Measurements from ENCODE around the gene ERCC1.

ERCC1 gene

GRCh38 chr19:45376045-45376724 lies 47.5 kb downstream of the ERCC1 start:
- no peaks in the 10 kb centered on the region for H3K36me3 ChIP-seq (ENCODE audit: insufficient read depth, low read length)
- H3K4me1 ChIP-seq (ENCODE audit: insufficient read depth, low read length) = peaks cover 3% of the 10 kb centered on the region
- no peaks in the 10 kb centered on the region for H3K27me3 ChIP-seq (ENCODE audit: insufficient read depth, low read length)
- H2AFZ ChIP-seq (ENCODE audit: low read depth, low read length) = no peak overlapping the region
- no peak overlapping the region for H3K4me3 ChIP-seq (ENCODE audit: low read length)
- no peaks in the 10 kb centered on the region for H3K9me3 ChIP-seq (ENCODE audit: low read length)

GRCh38 chr19:45370410-45371204 lies 53.1 kb downstream of the ERCC1 start, which contains the start of gene ERCC2:
Gene ERCC2, minus strand, starts transcription at chr19:45370573. Its CDS starts 33 bp downstream, at chr19:45370540.
- Histone ChIP-seq H3K36me3 (ENCODE audit: insufficient read depth, low read length) (peaks cover 3% of the 10 kb centered on the region), H3K27me3 (ENCODE audit: insufficient read depth, low read length) (no peaks in the 10 kb centered on the region), H3K4me3 (ENCODE audit: low read length) (peak within 1 kb of the TSS; percentile 87), H2AFZ (ENCODE audit: low read depth, low read length) (peak within 1 kb of the TSS; percentile 59), H3K9me3 (ENCODE audit: low read length) (no peaks in the 10 kb centered on the region), H3K4me1 (ENCODE audit: insufficient read depth, low read length) (no peaks in the 10 kb centered on the region)

GRCh38 chr19:45368737-45369340 lies 54.9 kb downstream of the ERCC1 start:
- Histone ChIP-seq H3K27me3 (ENCODE audit: insufficient read depth, low read length) (no peaks in the 10 kb centered on the region), H3K36me3 (ENCODE audit: insufficient read depth, low read length) (peaks cover 11% of the 10 kb centered on the region), H2AFZ (ENCODE audit: low read depth, low read length) (no peak overlapping the region), H3K4me1 (ENCODE audit: insufficient read depth, low read length) (no peaks in the 10 kb centered on the region), H3K9me3 (ENCODE audit: low read length) (no peaks in the 10 kb centered on the region), H3K4me3 (ENCODE audit: low read length) (no peak overlapping the region)

- H2AFZ ChIP-seq (ENCODE audit: low read depth, low read length) = no peak overlapping the region
- peaks cover 16% of the 10 kb centered on the region for H3K36me3 ChIP-seq (ENCODE audit: insufficient read depth, low read length)
- no peaks in the 10 kb centered on the region for H3K9me3 ChIP-seq (ENCODE audit: low read length)
- no peaks in the 10 kb centered on the region for H3K4me1 ChIP-seq (ENCODE audit: insufficient read depth, low read length)
- no peaks in the 10 kb centered on the region for H3K27me3 ChIP-seq (ENCODE audit: insufficient read depth, low read length)
- H3K4me3 ChIP-seq (ENCODE audit: low read length) = no peak overlapping the region
Measured at GRCh38 chr19:45368127-45368526, 55.6 kb downstream of the ERCC1 start.

GRCh38 chr19:45364696-45365095 lies 59.0 kb downstream of the ERCC1 start:
- H3K9me3 ChIP-seq (ENCODE audit: low read length) = no peaks in the 10 kb centered on the region
- H2AFZ ChIP-seq (ENCODE audit: low read depth, low read length) = no peak overlapping the region
- no peaks in the 10 kb centered on the region for H3K4me1 ChIP-seq (ENCODE audit: insufficient read depth, low read length)
- H3K27me3 ChIP-seq (ENCODE audit: insufficient read depth, low read length) = no peaks in the 10 kb centered on the region
- H3K36me3 ChIP-seq (ENCODE audit: insufficient read depth, low read length) = peaks cover 36% of the 10 kb centered on the region
- no peak overlapping the region for H3K4me3 ChIP-seq (ENCODE audit: low read length)

- H3K4me3 ChIP-seq (ENCODE audit: low read length) = no peak overlapping the region
- H3K36me3 ChIP-seq (ENCODE audit: insufficient read depth, low read length) = peaks cover 42% of the 10 kb centered on the region
- H3K27me3 ChIP-seq (ENCODE audit: insufficient read depth, low read length) = no peaks in the 10 kb centered on the region
- no peak overlapping the region for H2AFZ ChIP-seq (ENCODE audit: low read depth, low read length)
- no peaks in the 10 kb centered on the region for H3K9me3 ChIP-seq (ENCODE audit: low read length)
- H3K4me1 ChIP-seq (ENCODE audit: insufficient read depth, low read length) = no peaks in the 10 kb centered on the region
Measured at GRCh38 chr19:45363861-45364459, 59.8 kb downstream of the ERCC1 start.

GRCh38 chr19:45362291-45362690 lies 61.4 kb downstream of the ERCC1 start:
- no peaks in the 10 kb centered on the region for H3K27me3 ChIP-seq (ENCODE audit: insufficient read depth, low read length)
- no peak overlapping the region for H2AFZ ChIP-seq (ENCODE audit: low read depth, low read length)
- no peaks in the 10 kb centered on the region for H3K9me3 ChIP-seq (ENCODE audit: low read length)
- H3K4me1 ChIP-seq (ENCODE audit: insufficient read depth, low read length) = no peaks in the 10 kb centered on the region
- H3K36me3 ChIP-seq (ENCODE audit: insufficient read depth, low read length) = peaks cover 46% of the 10 kb centered on the region
- H3K4me3 ChIP-seq (ENCODE audit: low read length) = no peak overlapping the region

- H3K9me3 ChIP-seq (ENCODE audit: low read length) = no peaks in the 10 kb centered on the region
- no peak overlapping the region for H2AFZ ChIP-seq (ENCODE audit: low read depth, low read length)
- H3K36me3 ChIP-seq (ENCODE audit: insufficient read depth, low read length) = peaks cover 53% of the 10 kb centered on the region
- no peaks in the 10 kb centered on the region for H3K27me3 ChIP-seq (ENCODE audit: insufficient read depth, low read length)
- peaks cover 2% of the 10 kb centered on the region for H3K4me1 ChIP-seq (ENCODE audit: insufficient read depth, low read length)
- H3K4me3 ChIP-seq (ENCODE audit: low read length) = no peak overlapping the region
Measured at GRCh38 chr19:45361608-45362007, 62.1 kb downstream of the ERCC1 start.

- Histone ChIP-seq H3K9me3 (ENCODE audit: low read length) (no peaks in the 10 kb centered on the region), H3K4me3 (ENCODE audit: low read length) (no peak overlapping the region), H3K27me3 (ENCODE audit: insufficient read depth, low read length) (no peaks in the 10 kb centered on the region), H3K36me3 (ENCODE audit: insufficient read depth, low read length) (peaks cover 69% of the 10 kb centered on the region), H2AFZ (ENCODE audit: low read depth, low read length) (no peak overlapping the region), H3K4me1 (ENCODE audit: insufficient read depth, low read length) (peaks cover 2% of the 10 kb centered on the region)
Measured at GRCh38 chr19:45358213-45358792, 65.4 kb downstream of the ERCC1 start.

- H3K36me3 ChIP-seq (ENCODE audit: insufficient read depth, low read length) = peaks cover 69% of the 10 kb centered on the region
- H2AFZ ChIP-seq (ENCODE audit: low read depth, low read length) = no peak overlapping the region
- H3K4me3 ChIP-seq (ENCODE audit: low read length) = no peak overlapping the region
Measured at GRCh38 chr19:45357445-45357783, 66.3 kb downstream of the ERCC1 start.

More at GRCh38 chr19:45357445-45357783, 66.3 kb downstream of the ERCC1 start:
- Histone ChIP-seq H3K4me1 (ENCODE audit: insufficient read depth, low read length) (peaks cover 2% of the 10 kb centered on the region), H3K27me3 (ENCODE audit: insufficient read depth, low read length) (no peaks in the 10 kb centered on the region), H3K9me3 (ENCODE audit: low read length) (no peaks in the 10 kb centered on the region)
